ENCODE data around the gene MADCAM1.

MADCAM1 gene

DNA sequence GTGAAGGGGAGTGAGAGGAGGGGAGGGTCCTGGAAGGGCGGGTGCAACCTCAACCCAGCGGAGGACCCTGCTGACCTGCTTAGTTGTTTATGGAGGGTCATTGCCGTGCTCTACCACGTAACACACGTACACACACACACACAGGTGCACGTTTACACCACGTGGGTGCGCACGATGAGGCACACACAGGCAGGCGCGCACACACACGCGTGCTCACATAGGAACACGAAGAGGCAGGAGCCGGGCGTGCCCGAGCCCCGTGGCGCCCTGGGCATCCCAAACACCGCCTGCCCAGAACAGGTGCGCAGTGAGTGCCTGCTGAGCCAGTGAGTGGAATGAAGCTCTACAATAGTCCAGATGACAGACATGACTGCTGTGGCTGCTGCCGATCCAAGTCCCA lies 11.2 kb upstream of the MADCAM1 start:
- TF ChIP-seq CTCF (IDR thresholded peaks at IDR 0.05; ENCODE audit: insufficient read depth, missing control alignments): no peak
- FAIRE-seq: no peak
- DNase-seq (ENCODE audit: insufficient read length, low spot score): no peak

GRCh38 chr19:485583-486236 lies 10.6 kb upstream of the MADCAM1 start:
- FAIRE-seq (no peak), DNase-seq (ENCODE audit: insufficient read length, low spot score) (peak; percentile 30)
- no peak for TF ChIP-seq CTCF (IDR thresholded peaks at IDR 0.05; ENCODE audit: insufficient read depth, missing control alignments)

GRCh38 chr19:488505-489417 lies 7.5 kb upstream of the MADCAM1 start:
- no peak for TF ChIP-seq CTCF (IDR thresholded peaks at IDR 0.05; ENCODE audit: insufficient read depth, missing control alignments)
- peak; percentile 98 for DNase-seq (ENCODE audit: insufficient read length, low spot score)
- FAIRE-seq: no peak

DNA sequence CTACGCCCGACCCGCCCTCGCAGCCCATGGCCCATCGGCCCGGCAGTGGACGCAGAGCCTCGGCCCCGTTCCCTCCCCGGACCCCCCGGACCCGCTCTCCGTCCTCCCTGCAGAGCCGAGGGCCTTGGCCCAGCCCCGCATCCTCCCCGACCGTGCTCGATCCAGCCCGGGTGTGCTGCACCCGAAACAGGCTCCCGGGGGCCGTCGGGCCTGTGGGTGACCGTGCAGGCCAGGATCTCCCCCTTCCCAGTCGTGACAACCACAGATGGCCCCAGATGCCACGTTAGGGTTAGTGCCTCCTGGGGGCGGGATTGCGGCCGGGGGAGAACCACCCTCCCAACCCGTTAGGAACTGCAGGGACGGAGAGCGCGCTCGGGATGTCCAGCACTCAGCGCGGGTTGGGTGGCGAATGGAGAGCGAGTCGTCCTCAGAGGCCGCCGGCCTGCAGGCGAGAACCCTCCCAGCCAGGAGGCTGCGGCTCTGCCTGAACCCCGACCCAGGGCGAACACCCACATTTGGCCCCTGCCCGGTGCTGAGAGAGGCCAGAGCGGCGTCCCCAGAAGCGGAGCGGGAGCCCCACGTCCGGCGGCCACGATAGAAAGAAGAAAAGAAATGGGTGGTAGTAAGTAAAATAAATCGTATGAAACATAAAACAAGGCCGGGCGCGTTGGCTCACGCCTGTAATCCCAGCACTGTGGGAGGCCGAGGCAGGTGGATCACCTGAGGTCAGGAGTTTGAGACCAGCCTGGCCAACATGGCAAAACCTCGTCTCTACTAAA lies 6.7 kb upstream of the MADCAM1 start:
- TF ChIP-seq CTCF (IDR thresholded peaks at IDR 0.05; ENCODE audit: insufficient read depth, missing control alignments): no peak
- DNase-seq (ENCODE audit: insufficient read length, low spot score) (no peak), FAIRE-seq (no peak)

DNA sequence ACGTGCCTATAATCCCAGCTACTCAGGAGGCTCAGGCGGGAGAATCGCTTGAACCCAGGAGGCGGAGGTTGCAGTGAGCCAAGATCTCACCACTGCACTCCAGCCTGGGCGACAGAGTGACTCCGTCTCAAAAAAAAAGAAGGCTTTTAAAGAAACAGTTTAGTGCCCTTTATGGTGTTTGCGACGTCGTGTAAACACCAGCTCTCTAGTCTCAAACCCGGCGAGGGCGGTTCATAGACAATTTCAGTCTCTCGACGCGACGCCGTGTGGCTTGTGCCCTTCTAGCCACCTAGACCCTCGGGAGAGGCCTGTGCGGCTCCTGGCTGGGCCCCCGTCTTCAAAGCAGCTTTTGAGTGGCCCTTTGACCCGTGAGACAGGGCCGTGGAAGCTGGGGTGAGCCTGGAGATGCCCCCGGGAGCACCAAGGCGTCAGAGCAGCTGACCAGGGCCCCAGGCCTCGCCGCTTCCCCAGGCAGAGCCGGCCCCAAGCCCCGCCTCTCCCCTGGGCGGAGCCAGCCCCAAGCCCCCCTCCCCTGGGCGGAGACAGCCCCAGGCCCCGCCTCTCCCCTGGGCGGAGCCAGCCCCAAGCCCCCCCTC lies 5.0 kb upstream of the MADCAM1 start:
- DNase-seq (ENCODE audit: insufficient read length, low spot score): no peak
- FAIRE-seq: no peak
- TF ChIP-seq CTCF (IDR thresholded peaks at IDR 0.05; ENCODE audit: insufficient read depth, missing control alignments): no peak

- DNase-seq (ENCODE audit: insufficient read length, low spot score) (no peak), FAIRE-seq (no peak)
- TF ChIP-seq CTCF (IDR thresholded peaks at IDR 0.05; ENCODE audit: insufficient read depth, missing control alignments): no peak
These were observed 4.2 kb upstream of the MADCAM1 start for GRCh38 chr19:492091-492531.
